MM.1S (cell line): ENCODE results near the gene MACROD1.

Experiments used
- DNase-seq: peaks from one replicate; pipeline ENCODE4 v3.0.0-alpha.2; 2015
- H2AFZ ChIP-seq: fragments of 300-600 bp; sonication (generic); 2 replicates; pipeline ENCODE4 v1.6.0; 2016; ENCODE audit warnings: antibody characterized with exemption, low read length
- H3F3A ChIP-seq: fragments of 300-600 bp; sonication (generic); 2 replicates; pipeline ENCODE4 v1.6.1; 2016; ENCODE audit warnings: mild to moderate bottlenecking, antibody characterized with exemption, low read length, moderate library complexity, mixed read lengths; ENCODE audit not compliant: insufficient read depth
- H3K27ac ChIP-seq: fragments of 300-600 bp; sonication (generic); 2 replicates; pipeline ENCODE4 v1.5.1; 2016; ENCODE audit warnings: mild to moderate bottlenecking, low read length
- H3K27me3 ChIP-seq: fragments of 300-600 bp; sonication (generic); replicated peaks from 2 replicates; pipeline ENCODE4 v1.6.0; 2016; ENCODE audit warnings: low read length; ENCODE audit not compliant: insufficient read depth
- H3K36me3 ChIP-seq: fragments of 300-600 bp; sonication (generic); replicated peaks from 2 replicates; pipeline ENCODE4 v1.6.1; 2016; ENCODE audit warnings: mild to moderate bottlenecking, low read length, mixed read lengths; ENCODE audit not compliant: insufficient read depth
- H3K4me1 ChIP-seq: fragments of 300-600 bp; sonication (generic); 2 replicates; pipeline ENCODE4 v1.6.1; 2016; ENCODE audit warnings: low read length, mixed read lengths
- H3K4me2 ChIP-seq: fragments of 300-600 bp; sonication (generic); 2 replicates; pipeline ENCODE4 v1.6.0; 2016; ENCODE audit warnings: low read depth, low read length
- H3K4me3 ChIP-seq: fragments of 300-600 bp; sonication (generic); 2 replicates; pipeline ENCODE4 v1.5.1; 2016; ENCODE audit warnings: low read length, mixed read lengths
- H3K79me2 ChIP-seq: fragments of 300-600 bp; sonication (generic); 2 replicates; pipeline ENCODE4 v1.6.1; 2016; ENCODE audit warnings: mixed run types, low read length, mixed read lengths
- H3K9ac ChIP-seq: fragments of 300-600 bp; sonication (generic); 2 replicates; pipeline ENCODE4 v1.6.1; 2016; ENCODE audit warnings: low read length, mixed read lengths
- H3K9me2 ChIP-seq: fragments of 300-600 bp; sonication (generic); replicated peaks from 2 replicates; pipeline ENCODE4 v1.6.1; 2016; ENCODE audit warnings: mild to moderate bottlenecking, low read length, mixed read lengths; ENCODE audit not compliant: insufficient read depth
- H3K9me3 ChIP-seq: fragments of 300-600 bp; sonication (generic); replicated peaks from 2 replicates; pipeline ENCODE4 v1.6.1; 2016; ENCODE audit warnings: mild to moderate bottlenecking, low read length, mixed read lengths; ENCODE audit not compliant: insufficient read depth
- H4K20me1 ChIP-seq: fragments of 300-600 bp; sonication (generic); 2 replicates; pipeline ENCODE4 v1.6.1; 2016; ENCODE audit warnings: mild to moderate bottlenecking, low read length, moderate library complexity, mixed read lengths; ENCODE audit not compliant: insufficient read depth
- CTCF ChIP-seq: fragments of 300-600 bp; sonication (generic); IDR thresholded peaks from 2 replicates; pipeline ENCODE4 v1.5.1; 2016; ENCODE audit warnings: antibody characterized with exemption, low read length, mixed read lengths
- EZH2 ChIP-seq: fragments of 300-600 bp; sonication (generic); optimal IDR thresholded peaks from 2 replicates; pipeline ENCODE3; 2017; ENCODE audit warnings: low read depth, mild to moderate bottlenecking, antibody characterized with exemption, low read length, mixed read lengths
- EZH2phosphoT487 ChIP-seq: fragments of 300-600 bp; sonication (generic); IDR thresholded peaks from 2 replicates; pipeline ENCODE4 v1.6.1; 2018; ENCODE audit warnings: antibody characterized with exemption, low read length

The MACROD1 gene

DNA sequence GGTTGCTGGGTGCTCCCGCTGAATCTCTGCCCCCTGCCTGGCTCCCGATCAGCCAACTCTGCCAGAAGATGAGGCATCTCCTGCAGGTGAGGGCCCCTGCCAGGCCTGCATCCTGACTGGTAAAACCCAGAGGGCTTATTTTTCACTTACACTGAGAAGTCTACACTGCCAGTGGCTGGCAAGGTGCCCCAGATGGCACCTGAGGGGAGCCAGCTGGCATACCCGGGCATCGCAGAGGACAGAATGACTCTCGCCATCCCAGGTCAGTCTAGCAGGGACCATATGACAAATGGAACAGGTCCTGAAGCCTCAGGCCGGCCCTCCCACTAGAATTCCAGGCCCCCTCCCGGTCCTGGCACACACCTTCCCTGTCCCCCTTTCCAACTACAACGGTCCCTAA is 30.9 kb downstream of the MACROD1 start:
- no peaks in the 10 kb centered on the region for H4K20me1 ChIP-seq

DNA sequence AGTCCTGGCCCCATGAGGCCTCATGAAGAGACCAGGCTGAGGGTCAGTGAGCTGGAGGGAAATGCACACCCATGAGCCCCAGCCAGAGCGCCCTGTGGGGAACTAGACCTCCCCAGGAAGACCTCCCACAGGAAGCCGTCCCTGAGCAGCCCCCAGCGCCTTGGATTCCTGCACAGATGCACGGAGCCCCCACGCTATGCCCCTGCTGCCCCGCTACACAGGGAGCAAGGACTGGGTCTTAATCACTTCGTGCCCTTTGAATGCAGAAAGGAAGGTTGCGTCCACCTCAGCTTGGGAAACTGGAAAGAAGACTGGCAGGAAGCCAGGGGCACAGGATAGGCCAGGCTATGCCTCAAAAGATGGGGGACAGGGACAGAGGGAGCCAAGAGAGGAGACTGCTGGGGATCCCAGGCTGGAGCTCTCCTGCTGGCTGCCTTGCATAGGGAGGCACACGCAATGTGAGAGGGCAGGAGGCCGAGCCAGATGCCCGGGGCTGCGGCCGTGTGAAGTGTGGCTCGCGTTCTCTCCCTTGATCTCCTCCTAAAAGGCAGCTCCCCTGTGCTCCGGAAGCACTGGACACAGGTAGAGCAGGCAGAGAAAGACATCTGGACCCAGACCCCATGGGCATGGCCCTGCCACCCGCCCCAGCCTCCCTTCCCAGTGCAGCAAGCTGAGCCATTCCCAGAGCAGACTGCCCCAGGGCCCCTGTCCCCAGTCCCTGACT is 32.8 kb downstream of the MACROD1 start:
- H3K9me3 ChIP-seq, result no peaks in the 10 kb centered on the region
- no peak overlapping the region for H2AFZ ChIP-seq
- H3K4me3 ChIP-seq, result no peak overlapping the region
- H3K27ac ChIP-seq, result no peak overlapping the region
- no peaks in the 10 kb centered on the region for H3K4me1 ChIP-seq
- DNase-seq, result no peak
- H3K9ac ChIP-seq, result no peak overlapping the region
- H4K20me1 ChIP-seq, result no peaks in the 10 kb centered on the region
- H3K27me3 ChIP-seq, result no peaks in the 10 kb centered on the region
- no peaks in the 10 kb centered on the region for H3F3A ChIP-seq
- H3K4me2 ChIP-seq, result no peak overlapping the region
- H3K9me2 ChIP-seq, result no peaks in the 10 kb centered on the region
- H3K36me3 ChIP-seq, result no peaks in the 10 kb centered on the region
- H3K79me2 ChIP-seq, result no peaks in the 10 kb centered on the region
- TF ChIP-seq EZH2, result no peak

More for the DNA sequence above, 30.9 kb downstream of the MACROD1 start:
- Histone ChIP-seq H3K27ac (no peak overlapping the region), H2AFZ (no peak overlapping the region), H3K9me3 (no peaks in the 10 kb centered on the region), H3K9me2 (no peaks in the 10 kb centered on the region), H3K4me1 (no peaks in the 10 kb centered on the region), H3K36me3 (no peaks in the 10 kb centered on the region), H3K4me3 (no peak overlapping the region), H3F3A (no peaks in the 10 kb centered on the region), H3K9ac (no peak overlapping the region), H3K79me2 (no peaks in the 10 kb centered on the region), H3K27me3 (no peaks in the 10 kb centered on the region), H3K4me2 (no peak overlapping the region)
- no peak for DNase-seq
- TF ChIP-seq EZH2, result no peak

DNA sequence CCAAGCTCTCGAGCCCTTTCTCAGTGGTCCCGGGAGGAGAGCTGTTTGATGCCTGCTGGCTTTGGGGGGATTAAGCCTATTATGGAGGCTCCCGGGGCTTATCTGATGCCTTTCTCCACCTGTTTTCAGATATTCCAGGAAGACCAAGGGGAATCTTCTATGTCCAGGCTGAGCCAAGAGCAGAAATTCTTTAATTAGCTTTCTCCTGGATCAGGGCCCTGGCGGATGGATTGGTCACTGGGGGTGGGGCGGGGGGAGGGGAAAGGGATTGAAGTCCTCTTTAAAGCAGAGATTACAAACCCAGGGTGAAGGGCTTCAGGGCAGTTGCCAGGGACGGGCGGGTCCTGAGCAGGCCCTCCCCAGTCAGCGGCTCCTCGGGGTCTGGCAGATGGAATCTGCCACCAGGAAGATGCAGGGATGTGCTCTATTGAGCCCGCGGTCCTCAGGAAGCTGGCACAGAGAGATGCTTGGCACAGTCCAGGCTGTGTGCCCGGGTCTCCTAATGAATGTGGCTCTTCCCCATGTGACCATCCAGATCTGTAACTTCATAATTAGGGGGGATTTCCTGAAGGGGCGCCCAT is 33.6 kb downstream of the MACROD1 start:
- Histone ChIP-seq H3K4me1 (no peaks in the 10 kb centered on the region), H3K9me3 (no peaks in the 10 kb centered on the region), H3K27me3 (no peaks in the 10 kb centered on the region), H3K9me2 (no peaks in the 10 kb centered on the region), H3K36me3 (no peaks in the 10 kb centered on the region), H3K27ac (no peak overlapping the region), H2AFZ (no peak overlapping the region), H4K20me1 (no peaks in the 10 kb centered on the region), H3F3A (no peaks in the 10 kb centered on the region), H3K9ac (no peak overlapping the region), H3K79me2 (no peaks in the 10 kb centered on the region), H3K4me2 (no peak overlapping the region), H3K4me3 (no peak overlapping the region)
- TF ChIP-seq EZH2 (no peak), CTCF (no peak), EZH2phosphoT487 (no peak)
- no peak for DNase-seq

DNA sequence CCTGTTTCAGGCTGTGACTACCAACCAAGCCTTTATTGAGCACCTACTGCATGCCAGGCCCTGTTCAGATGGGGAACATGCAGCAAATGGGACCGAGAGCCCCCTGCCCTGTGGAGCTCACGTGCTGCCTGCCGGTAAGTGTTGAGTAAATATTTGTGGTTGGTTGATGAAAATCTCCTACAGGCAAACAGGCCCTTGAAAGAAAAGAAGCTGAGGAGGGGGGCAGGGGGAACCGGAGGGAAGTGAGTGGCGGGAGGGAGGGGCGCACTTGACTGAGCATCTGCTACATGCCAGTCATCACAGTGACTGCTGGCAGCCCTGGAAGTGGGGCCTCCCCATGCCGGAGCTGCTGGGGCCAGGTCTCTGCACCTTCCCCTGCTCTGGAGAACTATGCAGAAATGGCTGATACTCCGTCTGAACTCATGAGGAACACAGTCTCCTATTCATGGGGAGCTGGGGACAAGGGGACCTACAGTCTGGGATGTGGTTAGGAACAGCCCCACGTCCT is 34.2 kb downstream of the MACROD1 start:
- Histone ChIP-seq H3K9me2 (no peaks in the 10 kb centered on the region), H3K27ac (no peak overlapping the region), H3F3A (no peaks in the 10 kb centered on the region), H3K36me3 (no peaks in the 10 kb centered on the region), H3K4me1 (no peaks in the 10 kb centered on the region), H3K4me3 (no peak overlapping the region), H3K4me2 (no peak overlapping the region), H2AFZ (no peak overlapping the region), H3K27me3 (no peaks in the 10 kb centered on the region), H4K20me1 (no peaks in the 10 kb centered on the region), H3K9ac (no peak overlapping the region), H3K79me2 (no peaks in the 10 kb centered on the region), H3K9me3 (no peaks in the 10 kb centered on the region)
- no peak for TF ChIP-seq CTCF
- no peak for TF ChIP-seq EZH2phosphoT487
- no peak for TF ChIP-seq EZH2
- no peak for DNase-seq
